ENCODE data around the gene GIMAP6.
"Not testable (repeated sequence)": the region's sequence is repeated elsewhere in the genome, so short reads cannot be mapped to it uniquely, and the experiment has no call there.

The GIMAP6 gene

DNA sequence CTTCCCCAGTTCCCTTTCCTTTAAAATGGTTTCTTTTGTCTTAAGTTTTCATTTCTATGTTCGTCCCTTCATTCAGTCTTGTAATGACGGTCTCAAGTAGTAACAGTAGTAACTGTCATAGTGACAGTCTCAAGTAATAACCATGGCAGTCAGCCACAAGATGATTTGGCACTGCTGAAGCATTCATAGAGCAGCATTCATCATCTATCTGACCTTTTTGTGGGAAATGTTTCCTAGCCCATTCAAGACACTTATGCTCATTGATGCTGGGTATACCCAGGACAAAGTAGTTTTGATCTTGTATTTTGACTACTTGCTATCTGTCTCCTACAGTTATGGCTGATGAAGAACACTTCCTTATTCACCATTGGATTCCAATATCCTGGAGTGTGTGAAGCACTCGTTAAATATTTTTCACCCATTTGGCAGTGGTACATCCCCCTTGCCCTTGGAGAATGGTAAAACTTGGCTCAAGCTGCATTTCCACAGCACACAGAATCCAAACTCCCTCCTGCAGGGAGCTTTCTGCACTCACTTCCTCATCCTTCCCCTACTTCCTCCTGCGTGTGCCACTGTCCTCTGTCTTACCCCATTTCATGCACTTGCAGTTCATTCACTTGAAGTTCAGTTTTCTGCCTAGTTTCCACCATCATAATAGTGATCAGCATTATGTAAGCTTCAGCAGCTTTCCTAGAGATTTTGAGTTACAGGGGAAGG is 46.0 kb downstream of the GIMAP6 start:
- no peak overlapping the region for H3K4me3 ChIP-seq (replicated peaks; ENCODE audit: low read depth, low read length)
- DNase-seq (ENCODE audit: extremely low read depth, insufficient read length): no peak
- no peak for TF ChIP-seq CTCF (IDR thresholded peaks at IDR 0.05; ENCODE audit: insufficient read depth, low read length, poor library complexity, severe bottlenecking)
- H3K36me3 ChIP-seq (ENCODE audit: control insufficient read depth, insufficient read depth, low read length): no peaks in the 10 kb centered on the region
- no peaks in the 10 kb centered on the region for H3K27me3 ChIP-seq (replicated peaks; ENCODE audit: control insufficient read depth, insufficient read depth, low read length)

- no peak for DNase-seq (ENCODE audit: extremely low read depth, insufficient read length)
- no peaks in the 10 kb centered on the region for H3K36me3 ChIP-seq (ENCODE audit: control insufficient read depth, insufficient read depth, low read length)
- no peaks in the 10 kb centered on the region for H3K27me3 ChIP-seq (replicated peaks; ENCODE audit: control insufficient read depth, insufficient read depth, low read length)
- TF ChIP-seq CTCF (IDR thresholded peaks at IDR 0.05; ENCODE audit: insufficient read depth, low read length, poor library complexity, severe bottlenecking): no peak
- no peak overlapping the region for H3K4me3 ChIP-seq (replicated peaks; ENCODE audit: low read depth, low read length)
Observed at GRCh38 chr7:150585199-150585598, 47.0 kb downstream of the GIMAP6 start.

DNA sequence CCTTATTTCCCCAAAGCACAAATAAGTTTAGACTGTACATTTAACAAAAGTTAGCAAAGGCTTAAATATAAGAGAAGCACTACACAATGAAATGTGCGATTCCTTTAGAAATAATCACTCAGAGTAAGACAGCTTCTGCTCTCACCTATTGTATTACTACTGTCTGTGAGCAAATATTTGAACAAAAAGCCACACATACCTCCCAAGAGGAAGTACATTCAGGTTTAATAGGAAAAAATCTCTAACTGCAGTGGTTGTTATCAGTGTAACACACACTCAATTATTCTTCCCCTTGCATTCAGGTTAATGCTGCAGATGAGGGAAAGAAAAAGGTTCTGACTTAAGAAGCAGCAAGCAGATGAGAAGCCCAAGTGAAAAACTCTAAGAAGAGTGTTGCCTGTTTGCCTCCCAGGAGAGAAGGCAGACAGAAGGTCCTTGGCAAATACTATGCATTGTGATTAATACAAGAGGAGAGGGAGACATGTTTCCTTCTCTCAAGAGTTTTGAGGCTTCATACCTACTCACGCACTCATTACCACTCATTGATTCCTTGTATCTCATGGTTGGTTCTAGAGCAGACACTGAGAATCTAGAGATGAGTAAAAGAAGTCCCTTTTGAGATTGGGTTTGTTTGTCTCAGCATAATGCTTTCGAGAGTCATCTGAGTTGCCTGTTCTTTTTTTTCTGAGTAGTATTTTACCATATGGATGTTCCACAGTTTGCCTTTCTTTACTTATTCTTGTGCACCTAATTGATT is 51.4 kb downstream of the GIMAP6 start:
- Histone ChIP-seq H3K27me3 (replicated peaks; ENCODE audit: control insufficient read depth, insufficient read depth, low read length) (no peaks in the 10 kb centered on the region), H3K4me3 (replicated peaks; ENCODE audit: low read depth, low read length) (no peak overlapping the region), H3K36me3 (ENCODE audit: control insufficient read depth, insufficient read depth, low read length) (no peaks in the 10 kb centered on the region)
- TF ChIP-seq CTCF (IDR thresholded peaks at IDR 0.05; ENCODE audit: insufficient read depth, low read length, poor library complexity, severe bottlenecking): no peak
- no peak for DNase-seq (ENCODE audit: extremely low read depth, insufficient read length)

- not testable (repeated sequence) for H3K4me3 ChIP-seq (replicated peaks; ENCODE audit: low read depth, low read length); H3K27me3 ChIP-seq (replicated peaks; ENCODE audit: control insufficient read depth, insufficient read depth, low read length); DNase-seq (ENCODE audit: extremely low read depth, insufficient read length); H3K36me3 ChIP-seq (ENCODE audit: control insufficient read depth, insufficient read depth, low read length)
Observed at GRCh38 chr7:150579979-150580637, 52.1 kb downstream of the GIMAP6 start.

All from GM06990 (cell line).